K562 treated with DMSO at 1 percent for 48 hours (cell line): Measurements from ENCODE around the gene RPS13. TPM values are rescaled to one million over a fixed set of nuclear protein-coding genes. Genes with fewer than 3 reads are reported as not detected.

Source experiments
- total RNA-seq: library from RNA; unstranded; fragments of 300-600 nt; gene quantifications from 2 replicates; pipeline ENCODE4 v1.2.3, GENCODE V29; 2022; ENCODE audit warnings: low replicate concordance; ENCODE audit errors: extremely low read depth

RPS13 gene
- 2,936 and 3,601 TPM in 2 replicates for total RNA-seq

GRCh38 chr11:17077520-17078401, at the start of gene RPS13:
Gene RPS13, minus strand, starts transcription at chr11:17077667. Its CDS starts 26 bp downstream, at chr11:17077641.

Other genes with a start within 250 kb of the RPS13 start
- not detected in 2 replicates for gene PLEKHA7, start 63.3 kb downstream of the RPS13 start, total RNA-seq
- not detected in 2 replicates for gene PIK3C2A, start 130.3 kb upstream of the RPS13 start, total RNA-seq
- not detected in 2 replicates for gene NUCB2, start 199.1 kb upstream of the RPS13 start, total RNA-seq